Breast epithelium (tissue), 3 donors: ENCODE results near the gene NME9.

Experiments used
- CTCF ChIP-seq, 3 donors: fragments of 450-650 bp; IDR thresholded peaks; one replicate each; pipeline ENCODE4 v1.5.1; 2016 to 2017; ENCODE audit warnings: antibody characterized with exemption in 3 of 3, mild to moderate bottlenecking in 3 of 3, moderate library complexity in 3 of 3
- POLR2A ChIP-seq: fragments of 450-650 bp; IDR thresholded peaks from one replicate; pipeline ENCODE4 v1.6.1; 2016; ENCODE audit warnings: antibody characterized with exemption, mild to moderate bottlenecking, moderate library complexity
- POLR2AphosphoS5 ChIP-seq, 3 donors: sonication (generic); formaldehyde crosslinking; IDR thresholded peaks; one replicate each; pipeline ENCODE4 v1.6.1; 2017; ENCODE audit warnings: antibody characterized with exemption in 3 of 3

DNA sequence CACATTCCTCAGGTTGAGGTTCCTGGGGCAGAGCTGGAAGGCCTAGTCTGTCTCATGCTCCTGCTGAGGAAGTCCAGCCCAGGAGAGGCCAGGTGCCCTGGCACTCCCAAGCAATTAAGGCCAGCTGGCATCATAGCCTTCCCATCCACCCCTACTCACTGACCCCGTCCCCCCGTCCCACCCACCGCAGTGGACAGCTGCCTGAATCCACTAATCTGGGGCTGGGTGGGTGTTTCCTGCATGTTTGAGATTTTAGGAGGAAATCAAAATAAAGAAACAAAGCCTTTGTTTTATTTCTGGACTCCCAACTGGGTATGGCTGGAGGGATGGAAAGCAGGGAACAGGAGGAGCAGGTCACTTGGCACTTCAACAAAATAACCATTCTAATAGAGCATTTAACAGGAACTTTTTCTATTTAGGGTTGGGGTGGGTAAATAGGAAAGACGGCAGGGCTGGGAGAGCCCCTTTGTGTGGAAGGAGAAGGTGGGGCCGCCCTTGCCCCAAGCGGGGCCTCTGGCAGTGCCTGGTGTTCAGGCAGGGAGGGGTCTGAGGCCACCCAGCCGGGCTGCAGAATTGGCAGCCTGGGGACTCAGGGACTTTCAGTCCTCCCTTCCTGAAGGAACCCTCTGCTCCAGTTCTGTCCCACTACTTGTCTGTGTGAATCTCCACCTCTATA lies 27.2 kb upstream of the NME9 start:
- TF ChIP-seq CTCF (IDR thresholded peaks at IDR 0.05) (no peak), POLR2AphosphoS5 (IDR thresholded peaks at IDR 0.05) (no peak), POLR2A (no peak)
